Bronchial epithelial cell (primary cell): ENCODE results near the gene SLC49A4. TPM values are rescaled to one million over a fixed set of nuclear protein-coding genes. Genes with fewer than 3 reads are reported as not detected.

Source experiments
- DNase-seq: peaks from one replicate; pipeline ENCODE4 v3.0.0-alpha.2; 2010; ENCODE audit warnings: low read depth
- FAIRE-seq: peaks from 2 replicates; lab custom pipeline; 2011; peaks lifted over from hg19 to GRCh38; lab: Jason Lieb, UNC
- H3K27me3 ChIP-seq: 2 replicates; pipeline ENCODE4 v1.5.1; 2011; ENCODE audit warnings: low read length; ENCODE audit not compliant: control insufficient read depth, insufficient read depth
- H3K36me3 ChIP-seq: 2 replicates; pipeline ENCODE4 v1.5.1; 2011; ENCODE audit warnings: low read length; ENCODE audit not compliant: control insufficient read depth, insufficient read depth
- H3K4me3 ChIP-seq: 2 replicates; pipeline ENCODE4 v1.5.1; 2011; ENCODE audit warnings: mild to moderate bottlenecking, low read depth, low read length, control low read depth
- CTCF ChIP-seq: IDR thresholded peaks from 2 replicates; pipeline ENCODE4 v1.5.1; 2011; ENCODE audit warnings: mild to moderate bottlenecking, moderate library complexity, low read length, control low read depth, inconsistent platforms; ENCODE audit not compliant: insufficient read depth, severe bottlenecking
- total RNA-seq: library from RNA; depleted of rRNA; stranded (reverse); fragments of >200 nt; gene quantifications from 2 replicates; pipeline ENCODE4 v1.2.1, GENCODE V29; 2014

SLC49A4 gene
- total RNA-seq, 1 donor from 2014 or later: 21.6 TPM

- H3K27me3 ChIP-seq: no peaks in the 10 kb centered on the region
- FAIRE-seq (no peak), DNase-seq (no peak)
- TF ChIP-seq CTCF: no peak
- H3K36me3 ChIP-seq: no peaks in the 10 kb centered on the region
- H3K4me3 ChIP-seq: no peak overlapping the region
Measured at GRCh38 chr3:122892118-122892960, 97.5 kb downstream of the SLC49A4 start.

GRCh38 chr3:122893282-122893681 lies 98.4 kb downstream of the SLC49A4 start:
- Histone ChIP-seq H3K27me3 (no peaks in the 10 kb centered on the region), H3K4me3 (no peak overlapping the region), H3K36me3 (no peaks in the 10 kb centered on the region)
- peak; percentile 91 for DNase-seq
- no peak for TF ChIP-seq CTCF
- FAIRE-seq: no peak

- DNase-seq (peak; percentile 74), FAIRE-seq (no peak)
- TF ChIP-seq CTCF: no peak
- Histone ChIP-seq H3K36me3 (no peaks in the 10 kb centered on the region), H3K27me3 (no peaks in the 10 kb centered on the region), H3K4me3 (no peak overlapping the region)
Measured at GRCh38 chr3:122893754-122894668, 99.1 kb downstream of the SLC49A4 start.

GRCh38 chr3:122898298-122898697 lies 103.4 kb downstream of the SLC49A4 start:
- Histone ChIP-seq H3K4me3 (no peak overlapping the region), H3K36me3 (no peaks in the 10 kb centered on the region), H3K27me3 (no peaks in the 10 kb centered on the region)
- no peak for TF ChIP-seq CTCF
- peak; percentile 78 for DNase-seq
- FAIRE-seq: no peak

- no peaks in the 10 kb centered on the region for H3K36me3 ChIP-seq
- no peak overlapping the region for H3K4me3 ChIP-seq
- no peak for TF ChIP-seq CTCF
- no peaks in the 10 kb centered on the region for H3K27me3 ChIP-seq
- DNase-seq (peak; percentile 76), FAIRE-seq (no peak)
Measured at GRCh38 chr3:122902326-122902725, 107.5 kb downstream of the SLC49A4 start.
